Measurements from ENCODE around the gene SPTBN4.

The SPTBN4 gene

GRCh38 chr19:40603071-40603388, 136.2 kb downstream of the SPTBN4 start:
- DNase-seq (ENCODE audit: low read depth, low spot score), result peak; percentile 23

GRCh38 chr19:40603389-40604170, 136.8 kb downstream of the SPTBN4 start:
- peak; percentile 100 for DNase-seq (ENCODE audit: low read depth, low spot score)

- DNase-seq (ENCODE audit: low read depth, low spot score), result no peak
Measured at GRCh38 chr19:40604171-40604646, 137.4 kb downstream of the SPTBN4 start.

GRCh38 chr19:40604647-40605215, 137.9 kb downstream of the SPTBN4 start:
- DNase-seq (ENCODE audit: low read depth, low spot score), result peak; percentile 40

GRCh38 chr19:40605216-40605971, 138.6 kb downstream of the SPTBN4 start:
- peak; percentile 83 for DNase-seq (ENCODE audit: low read depth, low spot score)

GRCh38 chr19:40607311-40608239, 140.8 kb downstream of the SPTBN4 start:
- DNase-seq (ENCODE audit: low read depth, low spot score), result peak; percentile 32

- peak; percentile 1 for DNase-seq (ENCODE audit: low read depth, low spot score)
Measured at GRCh38 chr19:40608240-40608621, 141.4 kb downstream of the SPTBN4 start.

- DNase-seq (ENCODE audit: low read depth, low spot score), result no peak
Measured at GRCh38 chr19:40608957-40609356, 142.2 kb downstream of the SPTBN4 start.

GRCh38 chr19:40609561-40610395, 143.0 kb downstream of the SPTBN4 start:
- peak; percentile 86 for DNase-seq (ENCODE audit: low read depth, low spot score)

GRCh38 chr19:40610396-40611064, 143.7 kb downstream of the SPTBN4 start:
- no peak for DNase-seq (ENCODE audit: low read depth, low spot score)

GRCh38 chr19:40611096-40611495, 144.3 kb downstream of the SPTBN4 start:
- DNase-seq (ENCODE audit: low read depth, low spot score), result no peak

- DNase-seq (ENCODE audit: low read depth, low spot score), result no peak
Measured at GRCh38 chr19:40611900-40612698, 145.3 kb downstream of the SPTBN4 start.

- peak; percentile 91 for DNase-seq (ENCODE audit: low read depth, low spot score)
Measured at GRCh38 chr19:40612831-40613689, 146.3 kb downstream of the SPTBN4 start.

- peak; percentile 93 for DNase-seq (ENCODE audit: low read depth, low spot score)
Measured at GRCh38 chr19:40613690-40614621, 147.2 kb downstream of the SPTBN4 start.

GRCh38 chr19:40614622-40615411, 148.0 kb downstream of the SPTBN4 start:
- peak; percentile 95 for DNase-seq (ENCODE audit: low read depth, low spot score)

- no peak for DNase-seq (ENCODE audit: low read depth, low spot score)
Measured at GRCh38 chr19:40616178-40616577, 149.4 kb downstream of the SPTBN4 start.

Measured in ELF-1 (cell line).